MM.1S (cell line): Measurements from ENCODE around the gene TTF2.

Source experiments
- EZH2 ChIP-seq: fragments of 300-600 bp; sonication (generic); optimal IDR thresholded peaks from 2 replicates; pipeline ENCODE3; 2017; ENCODE audit warnings: low read depth, mild to moderate bottlenecking, antibody characterized with exemption, low read length, mixed read lengths
- EZH2phosphoT487 ChIP-seq: fragments of 300-600 bp; sonication (generic); IDR thresholded peaks from 2 replicates; pipeline ENCODE4 v1.6.1; 2018; ENCODE audit warnings: antibody characterized with exemption, low read length
- TF ChIP-seq, protein P1 (sequence below): fragments of 300-600 bp; sonication (generic); IDR thresholded peaks from 2 replicates; pipeline ENCODE4 v1.5.1; 2016; ENCODE audit warnings: antibody characterized with exemption, low read length, mixed read lengths

- TF ChIP-seq, protein P1, sequence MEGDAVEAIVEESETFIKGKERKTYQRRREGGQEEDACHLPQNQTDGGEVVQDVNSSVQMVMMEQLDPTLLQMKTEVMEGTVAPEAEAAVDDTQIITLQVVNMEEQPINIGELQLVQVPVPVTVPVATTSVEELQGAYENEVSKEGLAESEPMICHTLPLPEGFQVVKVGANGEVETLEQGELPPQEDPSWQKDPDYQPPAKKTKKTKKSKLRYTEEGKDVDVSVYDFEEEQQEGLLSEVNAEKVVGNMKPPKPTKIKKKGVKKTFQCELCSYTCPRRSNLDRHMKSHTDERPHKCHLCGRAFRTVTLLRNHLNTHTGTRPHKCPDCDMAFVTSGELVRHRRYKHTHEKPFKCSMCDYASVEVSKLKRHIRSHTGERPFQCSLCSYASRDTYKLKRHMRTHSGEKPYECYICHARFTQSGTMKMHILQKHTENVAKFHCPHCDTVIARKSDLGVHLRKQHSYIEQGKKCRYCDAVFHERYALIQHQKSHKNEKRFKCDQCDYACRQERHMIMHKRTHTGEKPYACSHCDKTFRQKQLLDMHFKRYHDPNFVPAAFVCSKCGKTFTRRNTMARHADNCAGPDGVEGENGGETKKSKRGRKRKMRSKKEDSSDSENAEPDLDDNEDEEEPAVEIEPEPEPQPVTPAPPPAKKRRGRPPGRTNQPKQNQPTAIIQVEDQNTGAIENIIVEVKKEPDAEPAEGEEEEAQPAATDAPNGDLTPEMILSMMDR = no peak
- TF ChIP-seq EZH2phosphoT487 (no peak), EZH2 (no peak)
These were observed 29.9 kb downstream of the TTF2 start for GRCh38 chr1:117089996-117090395.
